Right lobe of liver (tissue), 4 donors: Measurements from ENCODE around the gene MOB4.
"Not testable (repeated sequence)": the region's sequence is repeated elsewhere in the genome, so short reads cannot be mapped to it uniquely, and the experiment has no call there.

ENCODE experiments used
- POLR2A ChIP-seq: fragments of 450-650 bp; IDR thresholded peaks from one replicate; pipeline ENCODE4 v1.6.1; 2017; ENCODE audit warnings: antibody characterized with exemption, mild to moderate bottlenecking
- TF ChIP-seq, protein P1 (sequence below), 4 donors: fragments of 200-600 bp in 3 of 4; fragments of 450-650 bp in 1 of 4; IDR thresholded peaks; one replicate each; pipeline versions ENCODE4 v1.5.1 to v1.8.0; 2016 to 2022; ENCODE audit warnings: antibody characterized with exemption in 4 of 4, mild to moderate bottlenecking in 2 of 4
- donor health status: DM: no; HTN: no; CAD: no.
- donor health status: DM: no; HTN: no; CAD: no.
- donor health status: DM: no; HTN: yes; CAD: no.

DNA sequence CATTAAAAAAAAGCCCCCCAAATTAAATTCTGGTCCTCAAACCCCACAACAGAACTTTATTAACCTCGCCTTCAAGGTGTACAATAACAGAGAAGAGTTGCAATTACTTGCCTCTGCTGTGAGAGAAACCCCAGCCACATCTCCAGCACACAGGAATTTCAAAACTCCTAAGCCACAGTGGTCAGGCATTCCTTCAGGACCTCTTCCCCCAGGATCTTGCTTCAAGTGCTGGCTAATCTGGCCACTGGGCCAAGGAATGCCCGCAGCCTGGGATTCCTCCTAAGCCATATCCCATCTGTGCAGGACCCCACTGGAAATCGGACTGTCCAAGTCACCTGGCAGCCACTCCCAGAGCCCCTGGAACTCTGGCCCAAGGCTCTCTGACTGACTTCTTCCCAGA, 64.3 kb downstream of the MOB4 start:
- TF ChIP-seq, protein P1, sequence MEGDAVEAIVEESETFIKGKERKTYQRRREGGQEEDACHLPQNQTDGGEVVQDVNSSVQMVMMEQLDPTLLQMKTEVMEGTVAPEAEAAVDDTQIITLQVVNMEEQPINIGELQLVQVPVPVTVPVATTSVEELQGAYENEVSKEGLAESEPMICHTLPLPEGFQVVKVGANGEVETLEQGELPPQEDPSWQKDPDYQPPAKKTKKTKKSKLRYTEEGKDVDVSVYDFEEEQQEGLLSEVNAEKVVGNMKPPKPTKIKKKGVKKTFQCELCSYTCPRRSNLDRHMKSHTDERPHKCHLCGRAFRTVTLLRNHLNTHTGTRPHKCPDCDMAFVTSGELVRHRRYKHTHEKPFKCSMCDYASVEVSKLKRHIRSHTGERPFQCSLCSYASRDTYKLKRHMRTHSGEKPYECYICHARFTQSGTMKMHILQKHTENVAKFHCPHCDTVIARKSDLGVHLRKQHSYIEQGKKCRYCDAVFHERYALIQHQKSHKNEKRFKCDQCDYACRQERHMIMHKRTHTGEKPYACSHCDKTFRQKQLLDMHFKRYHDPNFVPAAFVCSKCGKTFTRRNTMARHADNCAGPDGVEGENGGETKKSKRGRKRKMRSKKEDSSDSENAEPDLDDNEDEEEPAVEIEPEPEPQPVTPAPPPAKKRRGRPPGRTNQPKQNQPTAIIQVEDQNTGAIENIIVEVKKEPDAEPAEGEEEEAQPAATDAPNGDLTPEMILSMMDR (IDR thresholded peaks at IDR 0.05) = not testable (repeated sequence)
- not testable (repeated sequence) for TF ChIP-seq POLR2A
